ENCODE measurements around the gene PTPRN2. TPM values are rescaled to one million over a fixed set of nuclear protein-coding genes. Genes with fewer than 3 reads are reported as not detected.
A peak's percentile ranks its signal among the peaks of the same experiment; 100 is the strongest.

Gene PTPRN2
- total and polyA plus RNA-seq, 2 donors (not counting 1 experiment from before 2014, with no cell fraction given) = 0.54 to 1.2 TPM

GRCh38 chr7:157556642-157556944, 1031.0 kb downstream of the PTPRN2 start:
- Histone ChIP-seq H3K9me3 (ENCODE audit: control insufficient read depth, insufficient read depth, low read depth, low read length) (peaks cover 2% of the 10 kb centered on the region), H3K27ac (ENCODE audit: insufficient read depth, low read length) (no peak overlapping the region), H2AFZ (ENCODE audit: low read length) (no peak overlapping the region), H3K9ac (ENCODE audit: insufficient read depth, low read length) (no peak overlapping the region), H3K79me2 (ENCODE audit: control insufficient read depth, insufficient read depth, low read length) (no peaks in the 10 kb centered on the region), H3K4me3 (replicated peaks in 1 of 4; ENCODE audit: control extremely low read depth in 1 of 4, insufficient read depth in 1 of 4, low read depth in 3 of 4, low read length in 4 of 4) (no peak overlapping the region), H3K36me3 (ENCODE audit: control insufficient read depth, insufficient read depth, low read length) (no peaks in the 10 kb centered on the region), H3K27me3 (ENCODE audit: control insufficient read depth, insufficient read depth, low read length) (no peaks in the 10 kb centered on the region), H3K4me2 (ENCODE audit: extremely low read depth, insufficient read depth, low read length) (no peak overlapping the region), H4K20me1 (ENCODE audit: control insufficient read depth, extremely low read depth, insufficient read depth, low read length) (no peaks in the 10 kb centered on the region), H3K4me1 (ENCODE audit: control insufficient read depth, extremely low read depth, insufficient read depth, low read length) (no peaks in the 10 kb centered on the region)
- no peak for DNase-seq (ENCODE audit: low read depth in 2 of 2)
- TF ChIP-seq CTCF (conservative IDR thresholded peaks at IDR 0.05 in 1 of 2, IDR thresholded peaks at IDR 0.05 in 1 of 2; ENCODE audit: low read depth in 1 of 2, low read length in 2 of 2) = no peak
- TF ChIP-seq EZH2 (IDR thresholded peaks at IDR 0.05; ENCODE audit: low read length, missing control alignments) = no peak

GRCh38 chr7:157555944-157556641, 1031.5 kb downstream of the PTPRN2 start:
- no peak for DNase-seq (ENCODE audit: low read depth in 2 of 2)
- peaks cover 2% of the 10 kb centered on the region for H3K9me3 ChIP-seq (ENCODE audit: control insufficient read depth, insufficient read depth, low read depth, low read length)
- H3K4me2 ChIP-seq (ENCODE audit: extremely low read depth, insufficient read depth, low read length) = no peak overlapping the region
- no peak overlapping the region for H2AFZ ChIP-seq (ENCODE audit: low read length)
- no peak overlapping the region for H3K27ac ChIP-seq (ENCODE audit: insufficient read depth, low read length)
- no peaks in the 10 kb centered on the region for H3K36me3 ChIP-seq (ENCODE audit: control insufficient read depth, insufficient read depth, low read length)
- no peaks in the 10 kb centered on the region for H3K27me3 ChIP-seq (ENCODE audit: control insufficient read depth, insufficient read depth, low read length)
- TF ChIP-seq CTCF (conservative IDR thresholded peaks at IDR 0.05 in 1 of 2, IDR thresholded peaks at IDR 0.05 in 1 of 2; ENCODE audit: low read depth in 1 of 2, low read length in 2 of 2) (no peak), EZH2 (IDR thresholded peaks at IDR 0.05; ENCODE audit: low read length, missing control alignments) (no peak)
- H3K4me1 ChIP-seq (ENCODE audit: control insufficient read depth, extremely low read depth, insufficient read depth, low read length) = no peaks in the 10 kb centered on the region
- H3K4me3 ChIP-seq (replicated peaks in 1 of 4; ENCODE audit: control extremely low read depth in 1 of 4, insufficient read depth in 1 of 4, low read depth in 3 of 4, low read length in 4 of 4) = no peak overlapping the region
- no peaks in the 10 kb centered on the region for H3K79me2 ChIP-seq (ENCODE audit: control insufficient read depth, insufficient read depth, low read length)
- H4K20me1 ChIP-seq (ENCODE audit: control insufficient read depth, extremely low read depth, insufficient read depth, low read length) = no peaks in the 10 kb centered on the region
- H3K9ac ChIP-seq (ENCODE audit: insufficient read depth, low read length) = no peak overlapping the region

- peak; percentile 6 to 81 for DNase-seq (ENCODE audit: low read depth in 2 of 2)
- H3K79me2 ChIP-seq (ENCODE audit: control insufficient read depth, insufficient read depth, low read length) = no peaks in the 10 kb centered on the region
- peaks cover 2% of the 10 kb centered on the region for H3K9me3 ChIP-seq (ENCODE audit: control insufficient read depth, insufficient read depth, low read depth, low read length)
- TF ChIP-seq CTCF (conservative IDR thresholded peaks at IDR 0.05 in 1 of 2, IDR thresholded peaks at IDR 0.05 in 1 of 2; ENCODE audit: low read depth in 1 of 2, low read length in 2 of 2) = no peak
- TF ChIP-seq EZH2 (IDR thresholded peaks at IDR 0.05; ENCODE audit: low read length, missing control alignments) = no peak
- no peak overlapping the region for H2AFZ ChIP-seq (ENCODE audit: low read length)
- H3K4me3 ChIP-seq (replicated peaks in 1 of 4; ENCODE audit: control extremely low read depth in 1 of 4, insufficient read depth in 1 of 4, low read depth in 3 of 4, low read length in 4 of 4) = no peak overlapping the region
- no peak overlapping the region for H3K9ac ChIP-seq (ENCODE audit: insufficient read depth, low read length)
- H3K4me2 ChIP-seq (ENCODE audit: extremely low read depth, insufficient read depth, low read length) = no peak overlapping the region
- H3K27ac ChIP-seq (ENCODE audit: insufficient read depth, low read length) = no peak overlapping the region
- H3K4me1 ChIP-seq (ENCODE audit: control insufficient read depth, extremely low read depth, insufficient read depth, low read length) = no peaks in the 10 kb centered on the region
- no peaks in the 10 kb centered on the region for H4K20me1 ChIP-seq (ENCODE audit: control insufficient read depth, extremely low read depth, insufficient read depth, low read length)
- no peaks in the 10 kb centered on the region for H3K36me3 ChIP-seq (ENCODE audit: control insufficient read depth, insufficient read depth, low read length)
- no peaks in the 10 kb centered on the region for H3K27me3 ChIP-seq (ENCODE audit: control insufficient read depth, insufficient read depth, low read length)
These were observed 1032.3 kb downstream of the PTPRN2 start for GRCh38 chr7:157555313-157555712.

Measured in fibroblast of lung (primary cell).